NK-92 treated with Interleukin-12 subunit alpha and Interleukin-12 subunit beta, amount 100 ng/mL, for 24 hours (cell line): ENCODE data around the gene OXGR1.
"Not testable (repeated sequence)": the region's sequence is repeated elsewhere in the genome, so short reads cannot be mapped to it uniquely, and the experiment has no call there.

Source experiments
- DNase-seq: peaks from one replicate; lab custom pipeline; 2025; lab: John Stamatoyannopoulos, UW

OXGR1 gene

DNA sequence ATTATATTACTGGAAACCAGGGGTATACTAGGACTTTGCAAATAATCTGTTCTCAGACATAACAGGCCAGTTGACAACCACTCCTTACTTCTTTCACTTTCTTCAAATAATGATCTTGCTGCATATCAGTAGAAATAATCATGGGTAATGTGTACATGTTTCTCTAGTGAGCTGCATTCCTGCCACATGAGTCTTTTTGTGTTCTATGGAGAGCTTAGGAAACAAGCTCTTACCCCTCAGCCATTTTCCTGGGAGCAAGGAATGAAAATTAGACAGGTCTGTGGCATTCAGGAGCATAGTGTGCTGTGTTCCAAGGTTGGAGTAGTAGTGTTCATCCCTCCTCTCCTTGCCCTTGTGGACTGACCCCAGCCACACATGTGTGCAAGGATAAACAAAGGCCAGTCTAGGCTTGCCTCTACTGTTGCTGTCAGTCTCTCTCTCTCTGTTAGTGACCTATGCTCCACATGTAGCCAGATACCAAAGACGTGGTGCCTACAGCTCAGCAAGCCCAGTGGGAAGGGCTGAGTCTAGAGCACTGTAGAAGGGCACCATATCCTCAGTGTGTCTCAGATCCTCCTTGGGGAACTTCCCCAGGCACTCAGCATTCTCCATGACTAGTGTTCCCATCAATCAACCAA, 11.5 kb upstream of the OXGR1 start:
- no peak for DNase-seq

DNA sequence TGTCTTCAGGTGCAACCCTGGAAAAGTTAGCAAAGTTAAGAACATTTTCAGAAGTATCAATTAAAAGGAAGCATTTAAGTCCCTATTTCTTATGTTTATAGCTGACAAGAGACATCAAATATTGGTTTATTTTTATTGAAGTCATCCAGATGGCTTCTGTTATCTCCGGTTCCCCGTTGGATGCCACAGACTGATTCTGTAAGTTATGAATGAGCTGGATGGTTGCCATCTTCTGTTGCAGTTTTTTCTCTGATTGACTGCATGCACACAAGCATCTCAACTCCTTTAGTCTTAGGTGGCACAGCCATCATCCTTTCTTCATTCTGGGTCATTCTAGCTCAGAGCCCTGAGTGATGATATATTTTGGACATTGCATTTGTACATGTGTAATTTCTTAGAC, 10.6 kb upstream of the OXGR1 start:
- DNase-seq, result no peak

DNA sequence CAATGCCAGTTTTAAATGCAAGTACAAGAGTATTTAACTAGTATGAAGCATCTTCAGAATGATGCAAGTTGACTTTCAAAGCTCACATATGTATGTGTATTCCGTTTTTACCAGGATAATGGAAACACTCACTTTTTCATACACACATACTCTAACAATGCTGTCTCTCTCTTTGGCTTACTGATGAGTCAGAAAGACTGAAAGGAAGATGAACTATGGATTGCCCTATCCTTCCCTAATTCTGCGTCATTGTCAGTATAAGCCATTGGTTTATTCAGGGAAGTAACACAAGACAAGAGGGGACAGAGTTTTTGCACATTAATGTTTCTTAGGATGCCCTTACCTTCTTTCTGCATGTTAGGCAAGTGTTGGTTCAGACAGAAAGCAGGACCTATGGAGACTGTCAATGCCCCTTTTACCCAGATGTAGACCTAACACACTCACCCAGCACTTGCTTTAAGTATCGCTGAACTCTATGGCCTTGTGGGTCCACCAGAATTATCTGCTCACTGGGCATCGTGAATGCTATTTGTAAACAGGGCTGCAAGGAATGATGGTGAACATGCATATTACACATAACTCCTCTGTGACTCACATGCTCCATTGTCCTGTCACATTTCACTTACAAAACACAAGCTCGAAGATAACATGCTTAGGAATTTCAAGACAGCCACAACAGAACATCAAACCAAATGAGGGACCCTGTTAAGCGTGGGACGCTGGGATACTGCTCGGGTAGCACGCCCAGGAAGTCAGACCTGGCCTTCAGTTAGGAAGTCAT, 10.0 kb upstream of the OXGR1 start:
- DNase-seq, result no peak

DNA sequence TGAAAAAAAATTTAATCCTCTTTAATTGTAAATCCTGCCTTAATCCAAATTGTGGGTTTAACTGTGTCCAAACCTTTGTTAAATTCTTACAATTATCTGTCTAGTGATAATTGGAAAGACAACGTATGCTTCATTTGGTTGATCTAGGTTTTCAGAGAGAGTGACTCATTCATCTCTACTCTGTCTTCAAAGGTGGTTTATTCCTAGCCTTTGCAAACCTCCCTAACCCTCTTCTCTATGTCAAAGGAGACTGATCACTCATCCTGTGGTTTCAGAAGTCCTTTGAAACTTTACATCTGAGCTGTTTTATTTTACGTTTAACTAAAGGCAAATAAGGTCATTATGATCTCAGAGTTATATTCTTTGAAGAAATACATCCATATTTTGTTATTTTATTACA, 8.8 kb upstream of the OXGR1 start:
- no peak for DNase-seq

DNA sequence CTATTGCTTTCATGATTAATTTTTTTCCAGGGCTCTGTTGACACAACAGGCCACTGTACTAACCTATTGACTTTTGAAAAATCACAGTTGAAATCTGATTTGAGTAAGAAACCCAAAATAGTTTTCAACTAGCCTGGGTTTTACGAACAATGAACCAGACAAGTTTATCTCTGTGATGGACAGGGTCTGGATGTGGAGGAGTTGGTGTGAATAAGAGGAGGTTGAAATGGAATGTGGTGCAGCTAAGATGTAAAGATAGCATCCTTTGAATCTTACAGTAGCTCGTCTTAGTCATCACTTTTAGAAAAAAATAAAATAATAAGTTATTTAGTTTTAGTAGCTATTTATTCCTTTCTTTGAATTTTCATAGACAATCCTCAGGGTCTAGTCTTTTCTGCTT, 8.3 kb upstream of the OXGR1 start:
- DNase-seq, result no peak

DNA sequence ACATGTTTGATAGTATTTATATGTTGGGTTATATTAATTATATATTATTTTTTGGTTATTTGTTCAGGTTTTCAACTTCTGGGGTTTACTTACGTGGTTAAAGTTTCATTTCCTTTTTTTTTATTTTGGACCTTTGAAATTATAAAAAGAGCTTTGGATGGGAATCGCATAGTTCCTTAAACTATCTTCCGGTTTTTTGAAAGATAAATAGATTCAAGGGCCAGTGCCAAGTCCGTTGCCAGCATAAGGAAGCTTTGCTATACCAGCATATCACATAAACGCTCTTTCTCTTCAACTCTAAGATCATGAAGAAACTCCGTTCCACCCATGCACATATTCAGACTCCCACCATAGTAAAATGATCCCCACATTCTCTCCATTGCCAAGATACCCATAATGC, 7.4 kb upstream of the OXGR1 start:
- DNase-seq, result no peak

DNA sequence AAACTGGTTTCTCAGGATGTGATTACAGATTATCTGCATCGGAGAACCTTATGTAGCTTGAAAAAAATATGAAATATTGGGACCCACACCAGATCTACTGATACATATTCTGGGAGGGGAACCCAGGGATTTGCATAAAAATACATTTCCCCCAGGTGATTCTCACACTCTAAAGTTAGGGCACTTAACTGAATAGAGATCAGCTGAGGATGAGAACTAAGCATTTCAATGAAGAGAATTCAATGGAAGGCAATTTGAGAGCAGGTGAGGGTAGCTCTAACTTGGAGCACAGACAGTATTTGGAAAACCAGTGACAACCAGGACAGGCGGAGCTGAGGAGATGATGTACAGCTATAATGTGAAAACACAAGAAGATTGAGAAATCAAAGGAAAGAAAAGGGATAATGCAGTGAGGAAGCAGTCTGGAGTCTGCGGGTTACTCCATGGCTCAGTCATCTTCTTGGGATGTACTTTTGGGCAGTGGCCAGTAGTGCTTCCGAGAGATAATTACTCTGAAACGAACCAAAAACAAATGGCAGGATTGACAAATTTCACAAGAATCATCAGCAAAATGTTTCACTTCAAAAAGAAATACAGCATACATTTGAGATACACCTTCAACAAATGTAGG, 6.1 kb upstream of the OXGR1 start:
- DNase-seq, result no peak

DNA sequence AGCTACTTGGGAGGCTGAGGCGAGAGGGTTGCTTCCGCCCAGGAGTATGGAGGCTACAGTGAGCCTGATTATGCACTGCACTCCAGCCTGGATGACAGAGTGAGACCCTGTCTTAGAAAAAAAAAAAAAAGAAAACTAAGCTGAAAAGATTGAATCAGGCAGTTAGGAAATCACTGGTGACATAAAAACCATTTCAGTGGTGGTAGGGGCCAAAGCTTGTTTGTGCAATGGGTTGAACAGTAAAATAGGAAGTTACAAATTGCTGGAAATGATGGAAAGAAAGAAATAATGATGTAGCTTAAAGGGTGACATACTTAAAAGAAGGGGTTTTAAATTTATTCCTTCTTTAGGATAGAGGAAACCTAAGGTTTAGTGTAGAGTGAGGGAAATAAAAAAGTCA, 4.8 kb upstream of the OXGR1 start:
- no peak for DNase-seq

DNA sequence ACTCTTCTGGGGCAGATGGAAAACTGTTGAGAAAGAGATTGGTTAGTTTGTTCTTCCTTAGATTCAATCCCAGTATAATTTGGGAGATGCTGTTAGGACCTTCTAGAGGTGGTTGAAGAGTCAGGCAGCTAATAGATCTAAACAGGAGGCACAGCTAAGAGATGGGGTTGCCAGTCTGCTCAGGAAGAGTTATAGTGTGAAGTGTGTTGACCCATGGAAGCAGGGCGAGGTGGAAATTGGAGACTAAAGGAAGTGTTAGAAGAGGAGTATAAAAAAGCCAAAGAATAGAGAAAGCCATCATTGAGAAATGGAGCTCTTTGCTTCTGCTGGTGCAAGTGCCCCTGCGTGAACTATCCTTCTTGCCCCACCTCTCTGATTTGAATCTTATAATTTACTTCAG, 3.8 kb upstream of the OXGR1 start:
- DNase-seq, result no peak

DNA sequence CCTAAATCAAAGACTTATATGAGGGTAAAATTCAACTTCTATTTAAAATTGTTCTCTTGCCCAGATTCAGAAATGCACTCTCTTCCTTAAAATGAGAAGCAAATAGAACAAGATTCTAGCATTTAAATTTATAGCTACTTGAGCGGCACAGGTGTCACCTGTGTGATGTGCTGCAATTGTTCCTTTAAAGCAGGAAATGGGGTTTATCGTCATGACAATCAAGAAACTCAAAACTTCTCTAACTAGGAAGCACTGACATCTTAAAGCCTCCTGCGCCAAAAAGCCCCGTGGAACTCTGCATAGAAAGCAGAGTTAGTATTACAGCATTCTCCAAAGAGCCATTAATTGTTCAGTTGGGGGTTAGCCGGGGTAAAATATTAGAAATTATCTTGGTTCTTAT, 2.6 kb upstream of the OXGR1 start:
- DNase-seq, result no peak

DNA sequence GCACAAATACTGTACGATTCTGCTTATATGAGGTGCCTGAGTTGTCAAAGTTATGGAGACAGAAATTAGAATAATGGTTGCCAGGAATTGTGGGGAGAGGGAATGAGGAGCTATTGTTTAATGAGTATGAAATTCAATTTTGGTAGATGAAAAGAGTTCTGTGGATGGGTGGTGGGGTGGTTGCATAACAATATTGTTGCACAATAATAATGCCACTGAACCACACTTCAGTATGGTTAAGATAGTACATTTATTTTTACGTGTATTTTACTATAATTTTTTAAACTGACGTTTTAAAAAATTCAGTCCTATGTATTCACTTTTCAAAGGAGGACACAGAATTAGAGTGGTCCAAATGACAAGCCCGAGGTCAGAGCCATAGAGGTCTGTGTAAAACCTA, 1.8 kb upstream of the OXGR1 start:
- no peak for DNase-seq

DNA sequence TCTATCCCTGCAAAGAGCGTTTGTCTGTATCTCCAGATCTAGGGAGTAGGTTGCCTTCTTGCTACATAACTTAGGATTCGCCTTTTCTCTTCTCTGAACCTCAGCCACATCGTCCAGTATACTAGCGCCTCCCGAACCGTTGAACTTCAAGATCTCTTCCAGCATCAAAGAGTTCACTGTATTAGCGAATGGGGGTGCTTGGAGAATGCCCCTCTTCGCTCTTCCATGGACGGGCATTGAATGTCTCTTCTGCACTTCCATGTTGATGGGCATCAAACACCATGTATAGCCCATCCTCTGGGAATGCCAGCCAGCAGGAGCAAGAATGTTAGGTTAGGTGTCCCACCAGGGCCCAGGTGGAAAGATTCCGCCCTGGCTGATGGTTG, 575 bp upstream of the OXGR1 start:
- DNase-seq, result no peak

DNA sequence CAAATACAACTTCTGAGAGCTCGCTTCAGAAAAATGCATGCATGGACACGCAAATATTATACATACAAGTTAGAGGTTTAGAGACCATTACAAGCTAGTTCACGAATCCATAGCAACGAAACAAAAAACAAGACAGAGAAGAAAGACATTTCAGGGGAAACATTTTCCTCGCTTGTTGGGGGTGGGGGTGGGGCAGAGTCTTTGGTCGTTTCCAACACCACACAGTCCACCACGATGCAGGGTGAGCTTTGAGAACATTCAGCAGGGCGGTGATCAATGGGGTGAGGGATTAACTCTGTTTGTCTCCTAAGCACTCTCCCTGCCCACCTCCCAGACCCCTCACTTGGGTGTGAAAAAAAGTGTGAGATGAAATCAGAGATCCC, 651 bp downstream of the OXGR1 start:
- DNase-seq, result no peak

DNA sequence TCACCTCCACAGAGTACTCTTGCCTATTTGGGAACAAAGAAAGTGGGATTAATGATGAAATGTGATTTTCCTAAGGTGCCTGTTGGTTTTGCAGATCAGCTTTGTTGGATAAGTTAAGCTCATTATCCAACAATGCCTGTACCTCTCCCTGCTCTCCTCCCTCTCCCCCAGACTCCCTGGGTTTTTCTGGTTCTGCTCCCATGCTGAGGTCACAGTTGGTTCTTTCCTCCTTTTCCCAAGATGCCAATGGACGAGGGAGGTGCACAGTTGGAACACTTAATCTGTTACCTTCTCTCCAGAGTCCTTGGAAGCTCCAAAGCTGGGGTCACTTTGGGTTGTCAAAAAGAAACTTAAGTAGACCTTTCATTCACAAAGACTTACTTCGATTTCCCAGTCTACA, 1.6 kb downstream of the OXGR1 start:
- DNase-seq, result no peak

DNA sequence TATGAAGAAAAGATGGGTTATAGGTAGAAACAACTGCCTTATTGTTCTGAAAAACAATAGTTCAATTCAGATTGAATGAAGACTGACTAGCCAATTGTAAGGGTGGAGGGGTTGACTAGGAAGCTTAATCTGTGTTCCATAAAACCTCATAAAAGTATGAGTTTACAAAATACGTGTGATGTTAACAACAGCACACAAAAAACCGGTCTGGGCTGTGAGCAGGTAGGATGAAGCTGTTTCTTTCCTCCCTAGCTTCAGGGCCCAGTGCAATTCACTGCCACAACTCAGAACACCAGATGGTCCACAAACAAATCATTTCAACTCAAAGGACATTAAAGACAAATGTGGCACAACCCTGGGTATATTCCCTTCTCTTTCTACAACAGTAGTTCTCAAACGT, 3.2 kb downstream of the OXGR1 start:
- no peak for DNase-seq

DNA sequence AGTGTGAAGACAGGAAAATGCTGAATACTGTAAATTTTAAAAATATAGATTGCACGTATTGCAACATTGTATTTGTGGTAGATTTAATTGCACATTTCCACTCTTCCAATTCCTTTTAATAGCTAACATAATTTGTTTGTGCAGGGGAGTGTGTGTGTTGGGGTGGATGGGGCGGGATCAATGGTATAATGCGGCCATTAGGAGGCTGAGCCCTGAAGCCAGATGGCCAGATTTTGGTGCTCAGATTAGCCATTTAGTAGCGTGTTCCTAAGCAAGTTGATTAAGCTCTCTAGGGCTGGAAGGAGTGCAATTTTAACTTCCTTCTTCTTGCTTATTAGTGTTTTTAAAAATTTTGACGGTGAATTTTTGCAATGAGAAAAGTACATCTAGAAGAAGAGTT, 5.8 kb downstream of the OXGR1 start:
- DNase-seq, result no peak

DNA sequence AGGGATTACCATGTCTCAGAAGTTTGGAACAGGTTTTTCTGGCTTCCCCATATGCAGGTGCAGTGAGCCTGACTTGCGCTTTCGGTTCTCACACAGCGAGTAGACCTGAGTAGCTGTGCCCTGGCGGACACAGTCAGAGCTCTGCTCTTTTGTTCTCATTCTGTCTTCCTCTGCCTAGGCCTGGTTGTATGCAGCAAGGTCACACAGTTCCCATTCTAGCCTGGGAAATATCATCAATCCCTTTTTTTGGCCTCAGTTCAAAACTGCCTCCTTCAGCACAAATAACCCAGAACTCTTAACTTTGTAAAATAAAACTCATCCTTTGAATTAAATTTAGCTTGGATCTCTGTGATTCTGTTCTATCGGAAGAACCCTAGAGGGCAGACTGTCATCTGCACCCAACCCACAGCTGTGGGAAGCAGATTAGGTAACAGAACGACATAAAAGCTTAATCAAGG, 10.2 kb downstream of the OXGR1 start:
- no peak for DNase-seq

DNA sequence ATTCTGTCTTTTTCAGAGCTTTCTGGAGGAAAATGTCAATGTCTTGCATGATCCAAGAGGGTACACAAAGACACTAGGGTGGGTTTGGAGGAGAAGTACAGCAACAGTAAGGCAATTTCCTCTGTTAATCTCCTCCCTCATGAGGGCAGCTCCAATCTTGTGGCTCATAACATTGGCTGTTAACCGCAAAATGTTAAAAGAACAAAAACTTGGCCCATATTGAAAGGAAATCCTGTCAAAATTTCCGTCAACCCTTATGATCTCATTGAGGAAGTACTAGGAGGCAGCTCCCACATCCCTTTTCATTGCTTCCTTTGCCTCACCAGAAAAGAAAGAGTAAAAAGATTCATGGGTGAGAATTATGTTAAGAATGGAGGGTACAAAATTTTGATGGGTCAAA, 11.6 kb downstream of the OXGR1 start:
- DNase-seq, result no peak

DNA sequence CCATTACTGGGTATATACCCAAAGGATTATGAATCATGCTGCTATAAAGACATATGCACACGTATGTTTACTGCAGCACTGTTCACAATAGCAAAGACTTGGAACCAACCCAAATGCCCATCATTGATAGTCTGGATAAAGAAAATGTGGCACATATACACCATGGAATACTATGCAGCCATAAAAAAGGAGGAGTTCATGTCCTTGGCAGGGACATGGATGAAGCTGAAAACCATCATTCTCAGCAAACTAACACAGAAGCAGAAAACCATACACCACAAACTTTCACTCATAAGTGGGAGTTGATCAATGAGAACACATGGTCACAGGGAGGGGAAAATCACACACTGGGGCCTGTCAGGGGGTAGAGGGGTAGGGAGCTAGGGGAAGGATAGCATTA, 14.4 kb downstream of the OXGR1 start:
- DNase-seq, result not testable (repeated sequence)

DNA sequence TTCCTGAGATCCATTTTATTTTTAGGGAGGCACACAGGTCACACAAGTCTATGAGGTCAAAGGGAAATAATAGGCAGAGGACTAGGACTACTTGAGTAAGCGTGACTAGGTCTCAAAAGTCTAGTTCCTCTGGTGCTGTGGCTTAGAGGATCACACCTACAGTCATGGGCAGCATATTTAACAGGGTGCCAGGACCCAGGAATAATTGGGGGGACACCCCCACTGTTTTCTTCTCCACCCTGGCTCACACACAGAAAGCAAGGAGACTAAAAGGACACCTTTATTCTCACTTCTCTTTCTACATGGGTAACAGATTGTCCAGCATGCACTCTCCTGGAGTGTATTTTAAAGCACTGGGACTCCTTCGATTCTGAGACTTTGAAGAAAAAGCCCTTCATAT, 26.2 kb downstream of the OXGR1 start:
- no peak for DNase-seq

DNA sequence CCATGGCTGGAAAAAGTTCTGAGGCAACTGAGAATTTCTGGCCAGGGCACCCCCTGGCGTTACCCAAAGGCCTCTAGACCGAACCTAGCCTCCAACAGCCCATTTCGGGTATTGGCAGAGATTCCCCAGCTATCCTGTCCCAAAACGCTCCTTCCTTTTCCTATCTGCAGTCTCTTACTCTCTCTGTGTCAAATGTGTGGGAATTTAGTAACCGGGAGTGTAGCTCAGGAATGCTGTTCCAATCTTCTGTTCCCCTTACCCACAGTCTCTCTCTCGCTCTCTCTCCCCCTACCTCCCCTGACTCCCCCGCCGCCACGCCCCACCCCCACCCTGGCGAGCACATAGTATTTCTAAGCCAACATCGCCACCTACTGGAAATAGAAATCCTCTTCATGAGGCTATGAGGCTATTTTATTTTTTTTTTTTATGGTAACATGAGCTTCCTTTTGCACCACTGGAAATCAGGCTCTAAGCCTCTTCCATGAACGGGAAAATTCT, 27.0 kb downstream of the OXGR1 start:
- DNase-seq, result peak; percentile 13

DNA sequence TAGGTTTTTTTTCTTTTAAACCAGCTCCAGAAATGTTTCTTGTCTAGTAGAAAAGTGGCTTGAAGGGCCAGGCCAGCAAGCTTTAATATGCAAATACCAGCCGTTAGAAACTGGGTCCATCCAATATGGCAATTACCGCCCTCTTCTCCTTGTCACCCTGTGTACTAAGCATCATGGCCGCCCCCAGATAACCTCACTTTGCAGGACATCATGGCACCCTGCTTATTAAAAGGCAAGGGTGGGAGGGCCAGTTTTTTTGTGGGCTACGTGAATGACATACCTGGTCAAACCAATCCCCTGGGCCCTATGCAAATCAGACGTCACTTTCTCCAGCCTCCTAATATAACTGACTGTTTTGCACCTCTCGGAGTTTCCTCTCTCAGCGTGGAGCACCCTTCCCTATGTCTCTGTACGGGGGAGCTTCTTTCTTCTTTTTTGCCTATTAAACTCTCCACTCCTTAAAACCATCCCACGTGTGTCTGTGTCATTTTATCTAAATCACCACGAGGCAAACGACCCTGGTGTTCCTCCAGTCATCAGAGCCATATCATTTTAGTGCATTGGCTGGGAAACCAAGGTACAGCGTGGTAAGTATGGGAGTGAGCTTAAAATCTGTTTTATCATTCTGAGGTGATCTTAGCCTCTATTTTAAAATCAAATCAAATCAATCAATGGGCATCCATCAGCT, 27.7 kb downstream of the OXGR1 start:
- no peak for DNase-seq
